ENCODE results near the gene FARP2.

- no peak for TF ChIP-seq POLR2A (IDR thresholded peaks at IDR 0.05)
- no peak for TF ChIP-seq CTCF (IDR thresholded peaks at IDR 0.05 in 4 of 5, conservative IDR thresholded peaks at IDR 0.05 in 1 of 5)
Measured at GRCh38 chr2:241356871-241357260, 781 bp downstream of the FARP2 start.

All from gastrocnemius medialis (tissue), 4 donors.